Activated T-cell treated with anti-CD3 and anti-CD28 coated beads, Interleukin-2, amount 50 U/mL, for 72 hours (primary cell): ENCODE data around the gene NIPBL. TPM values are rescaled to one million over a fixed set of nuclear protein-coding genes. Genes with fewer than 3 reads are reported as not detected.

ENCODE experiments used
- ATAC-seq, 2 donors: fragments of 150-1000 bp; cut with Tn5 transposase; replicated peaks in 1 of 2; 2 replicates each; pipeline ENCODE4 v1.10.0; 2021; ENCODE audit warnings: moderate library complexity in 2 of 2, mild to moderate bottlenecking in 1 of 2
- DNase-seq, 2 donors: peaks; one replicate each; pipeline ENCODE4 v3.0.0; 2021 to 2022; ENCODE audit warnings: mixed read lengths in 1 of 2
- H3K27ac Mint-ChIP-seq: one replicate; pipeline ENCODE4 v1.8.0; 2022; ENCODE audit warnings: mild to moderate bottlenecking, moderate library complexity, mixed read lengths
- H3K27me3 Mint-ChIP-seq: one replicate; pipeline ENCODE4 v1.8.0; 2022; ENCODE audit warnings: low read depth, mixed read lengths
- H3K36me3 Mint-ChIP-seq, 2 donors: one replicate each; pipeline ENCODE4 v1.8.0; 2022; ENCODE audit warnings: mixed read lengths in 2 of 2, mild to moderate bottlenecking in 1 of 2; ENCODE audit not compliant: insufficient read depth in 2 of 2
- H3K4me1 Mint-ChIP-seq: one replicate; pipeline ENCODE4 v1.8.0; 2022; ENCODE audit warnings: low read depth, mixed read lengths
- H3K4me3 Mint-ChIP-seq, 2 donors: one replicate each; pipeline ENCODE4 v1.8.0; 2022; ENCODE audit warnings: mild to moderate bottlenecking in 2 of 2, mixed read lengths in 2 of 2, moderate library complexity in 2 of 2
- H3K9me3 Mint-ChIP-seq, 2 donors: one replicate each; pipeline ENCODE4 v1.8.0; 2022; ENCODE audit warnings: mixed read lengths in 2 of 2
- total RNA-seq, 2 donors: library from RNA; stranded (reverse); gene quantifications; one replicate each; pipeline ENCODE4 v1.2.3, GENCODE V29; 2022

NIPBL gene
- total RNA-seq, 2 donors from 2014 or later: 56.3 to 60.9 TPM

- no peaks in the 10 kb centered on the region for H3K36me3 Mint-ChIP-seq
- H3K27ac Mint-ChIP-seq: no peak overlapping the region
- no peaks in the 10 kb centered on the region for H3K9me3 Mint-ChIP-seq
- no peak overlapping the region for H3K4me3 Mint-ChIP-seq
- ATAC-seq (no peak), DNase-seq (no peak)
- no peaks in the 10 kb centered on the region for H3K27me3 Mint-ChIP-seq
- H3K4me1 Mint-ChIP-seq: peaks cover 24% of the 10 kb centered on the region
These were observed 72.1 kb downstream of the NIPBL start for GRCh38 chr5:36948650-36949049.

GRCh38 chr5:36949593-36949992, 73.0 kb downstream of the NIPBL start:
- no peak overlapping the region for H3K4me3 Mint-ChIP-seq
- H3K4me1 Mint-ChIP-seq: peaks cover 18% of the 10 kb centered on the region
- no peaks in the 10 kb centered on the region for H3K27me3 Mint-ChIP-seq
- H3K36me3 Mint-ChIP-seq: no peaks in the 10 kb centered on the region
- H3K27ac Mint-ChIP-seq: no peak overlapping the region
- no peaks in the 10 kb centered on the region for H3K9me3 Mint-ChIP-seq
- DNase-seq: no peak
- ATAC-seq: no peak

- no peaks in the 10 kb centered on the region for H3K36me3 Mint-ChIP-seq
- H3K4me1 Mint-ChIP-seq: peaks cover 18% of the 10 kb centered on the region
- H3K27ac Mint-ChIP-seq: peak overlapping the region; percentile 71
- no peak for DNase-seq
- no peaks in the 10 kb centered on the region for H3K9me3 Mint-ChIP-seq
- H3K27me3 Mint-ChIP-seq: no peaks in the 10 kb centered on the region
- ATAC-seq: no peak
- H3K4me3 Mint-ChIP-seq: no peak overlapping the region
These were observed 74.3 kb downstream of the NIPBL start for GRCh38 chr5:36950586-36951457.

- Mint-ChIP-seq H3K36me3 (peaks cover 0 to 2% of the 10 kb centered on the region in 2 donors), H3K4me3 (no peak overlapping the region), H3K4me1 (peaks cover 18% of the 10 kb centered on the region), H3K27ac (no peak overlapping the region), H3K27me3 (no peaks in the 10 kb centered on the region), H3K9me3 (no peaks in the 10 kb centered on the region)
- ATAC-seq: no peak
- no peak for DNase-seq
These were observed 76.5 kb downstream of the NIPBL start for GRCh38 chr5:36953043-36953442.

GRCh38 chr5:36957953-36958537, 81.5 kb downstream of the NIPBL start:
- H3K27ac Mint-ChIP-seq: no peak overlapping the region
- H3K4me1 Mint-ChIP-seq: no peaks in the 10 kb centered on the region
- H3K36me3 Mint-ChIP-seq: peaks cover 0 to 5% of the 10 kb centered on the region in 2 donors
- H3K9me3 Mint-ChIP-seq: no peaks in the 10 kb centered on the region
- ATAC-seq: no peak
- no peak for DNase-seq
- no peak overlapping the region for H3K4me3 Mint-ChIP-seq
- H3K27me3 Mint-ChIP-seq: no peaks in the 10 kb centered on the region

- H3K27me3 Mint-ChIP-seq: no peaks in the 10 kb centered on the region
- H3K36me3 Mint-ChIP-seq: peaks cover 0 to 5% of the 10 kb centered on the region in 2 donors
- no peak for ATAC-seq
- H3K9me3 Mint-ChIP-seq: no peaks in the 10 kb centered on the region
- no peak overlapping the region for H3K4me3 Mint-ChIP-seq
- no peaks in the 10 kb centered on the region for H3K4me1 Mint-ChIP-seq
- no peak overlapping the region for H3K27ac Mint-ChIP-seq
- no peak for DNase-seq
These were observed 82.0 kb downstream of the NIPBL start for GRCh38 chr5:36958612-36959011.

- Mint-ChIP-seq H3K4me3 (no peak overlapping the region), H3K27ac (no peak overlapping the region), H3K36me3 (peaks cover 5 to 7% of the 10 kb centered on the region in 2 donors), H3K27me3 (no peaks in the 10 kb centered on the region), H3K9me3 (no peaks in the 10 kb centered on the region), H3K4me1 (no peaks in the 10 kb centered on the region)
- ATAC-seq (no peak), DNase-seq (no peak)
These were observed 88.6 kb downstream of the NIPBL start for GRCh38 chr5:36965179-36965578.

GRCh38 chr5:36969700-36970395, 93.3 kb downstream of the NIPBL start:
- Mint-ChIP-seq H3K4me3 (no peak overlapping the region), H3K27me3 (no peaks in the 10 kb centered on the region), H3K4me1 (no peaks in the 10 kb centered on the region), H3K36me3 (peaks cover 5 to 12% of the 10 kb centered on the region in 2 donors), H3K27ac (no peak overlapping the region), H3K9me3 (no peaks in the 10 kb centered on the region)
- DNase-seq (no peak), ATAC-seq (no peak)

GRCh38 chr5:36978196-36978595, 101.6 kb downstream of the NIPBL start:
- H3K4me3 Mint-ChIP-seq: no peak overlapping the region
- H3K27me3 Mint-ChIP-seq: no peaks in the 10 kb centered on the region
- peak overlapping the region; percentile 85 for H3K27ac Mint-ChIP-seq
- no peak for DNase-seq
- peaks cover 17% of the 10 kb centered on the region for H3K4me1 Mint-ChIP-seq
- ATAC-seq: no peak
- H3K9me3 Mint-ChIP-seq: peaks cover 2 to 11% of the 10 kb centered on the region in 2 donors
- H3K36me3 Mint-ChIP-seq: peaks cover 16 to 39% of the 10 kb centered on the region in 2 donors

- no peak overlapping the region for H3K4me3 Mint-ChIP-seq
These were observed 105.6 kb downstream of the NIPBL start for GRCh38 chr5:36982146-36982545.

GRCh38 chr5:36985387-36985786, 108.8 kb downstream of the NIPBL start:
- Mint-ChIP-seq H3K4me3 (no peak overlapping the region), H3K36me3 (peaks cover 7 to 16% of the 10 kb centered on the region in 2 donors), H3K27ac (no peak overlapping the region), H3K9me3 (no peaks in the 10 kb centered on the region), H3K4me1 (peaks cover 10% of the 10 kb centered on the region), H3K27me3 (no peaks in the 10 kb centered on the region)
- ATAC-seq (no peak), DNase-seq (no peak)

More at GRCh38 chr5:36982146-36982545, 105.6 kb downstream of the NIPBL start:
- Mint-ChIP-seq H3K36me3 (peaks cover 18 to 39% of the 10 kb centered on the region in 2 donors), H3K4me1 (peaks cover 27% of the 10 kb centered on the region), H3K9me3 (peaks cover 2 to 11% of the 10 kb centered on the region in 2 donors), H3K27me3 (no peaks in the 10 kb centered on the region), H3K27ac (no peak overlapping the region)
- DNase-seq: no peak
- ATAC-seq: no peak

GRCh38 chr5:36988396-36988795, 111.8 kb downstream of the NIPBL start:
- Mint-ChIP-seq H3K4me3 (no peak overlapping the region), H3K9me3 (no peaks in the 10 kb centered on the region), H3K4me1 (peaks cover 10% of the 10 kb centered on the region), H3K36me3 (peaks cover 7 to 16% of the 10 kb centered on the region in 2 donors), H3K27me3 (no peaks in the 10 kb centered on the region), H3K27ac (no peak overlapping the region)
- DNase-seq (no peak), ATAC-seq (no peak)

- Mint-ChIP-seq H3K9me3 (no peaks in the 10 kb centered on the region), H3K36me3 (peaks cover 0 to 11% of the 10 kb centered on the region in 2 donors), H3K27ac (no peak overlapping the region), H3K4me3 (no peak overlapping the region), H3K27me3 (no peaks in the 10 kb centered on the region), H3K4me1 (peaks cover 14% of the 10 kb centered on the region)
- DNase-seq (no peak), ATAC-seq (peak; percentile 73 to 87)
These were observed 122.0 kb downstream of the NIPBL start for GRCh38 chr5:36998578-36998977.
